ENCODE results near the gene FBRS.

GRCh38 chr16:30664616-30665109, 6.4 kb downstream of the FBRS start:
- TF ChIP-seq POLR2A (IDR thresholded peaks at IDR 0.05; ENCODE audit: low read depth, low read length) (no peak), TAF1 (IDR thresholded peaks at IDR 0.05; ENCODE audit: borderline replicate concordance, low read depth, low read length) (no peak)

All from GM12892 (cell line).